ENCODE results near the gene CYP27C1.
A peak's percentile ranks its signal among the peaks of the same experiment; 100 is the strongest.

CYP27C1 gene

DNA sequence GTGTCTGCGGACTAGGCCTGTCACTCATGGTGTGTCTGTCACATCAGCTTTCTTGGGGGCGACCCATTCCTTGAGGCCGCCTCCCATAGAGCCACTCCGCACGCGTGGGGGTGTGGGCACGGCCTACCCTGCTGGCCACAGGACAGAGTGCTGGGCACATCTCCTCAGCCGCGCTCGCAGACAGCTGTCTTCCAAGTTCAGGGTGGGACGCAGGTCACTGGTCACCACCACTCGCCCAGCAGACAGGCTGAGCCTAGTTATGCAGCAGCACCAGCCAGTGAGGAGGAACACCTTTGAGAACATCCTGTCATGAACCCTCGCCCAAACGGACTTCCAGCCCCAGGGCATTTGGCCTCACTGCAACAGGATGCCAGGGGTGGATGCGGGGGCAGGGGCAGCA lies 82.4 kb downstream of the CYP27C1 start:
- H4K91ac ChIP-seq (ENCODE audit: low read length) = no peak overlapping the region
- H3K14ac ChIP-seq (ENCODE audit: low read length in 2 of 2) = no peak overlapping the region
- H2BK15ac ChIP-seq (ENCODE audit: low read depth, poor library complexity, severe bottlenecking) = no peak overlapping the region
- no peak overlapping the region for H3K4ac ChIP-seq (ENCODE audit: low read depth in 1 of 2, low read length in 2 of 2)
- H3K4me1 ChIP-seq (ENCODE audit: control insufficient read depth, insufficient read depth, low read depth, low read length) = no peaks in the 10 kb centered on the region
- no peaks in the 10 kb centered on the region for H3K79me1 ChIP-seq (replicated peaks; ENCODE audit: low read length, poor library complexity, severe bottlenecking)
- no peak overlapping the region for H2BK5ac ChIP-seq (ENCODE audit: low read depth, low read length, poor library complexity, severe bottlenecking)
- H3K4me3 ChIP-seq (ENCODE audit: insufficient read depth in 1 of 2, low read depth in 1 of 2, low read length in 2 of 2) = no peak overlapping the region
- H3K9ac ChIP-seq (ENCODE audit: low read length) = no peak overlapping the region
- H2BK12ac ChIP-seq (ENCODE audit: low read length in 2 of 2) = no peak overlapping the region
- 89% methylated on average over 15 of the region's 15 CpGs for WGBS
- no peak overlapping the region for H3K18ac ChIP-seq (ENCODE audit: low read depth in 1 of 2, low read length in 2 of 2)
- H3K27me3 ChIP-seq (ENCODE audit: control insufficient read depth in 1 of 2, insufficient read depth in 1 of 2, low read length in 2 of 2) = no peaks in the 10 kb centered on the region
- H3K36me3 ChIP-seq (ENCODE audit: control insufficient read depth in 1 of 2, insufficient read depth in 2 of 2, low read depth in 1 of 2, low read length in 2 of 2) = no peaks in the 10 kb centered on the region
- H3K23ac ChIP-seq (ENCODE audit: low read length in 2 of 2) = no peak overlapping the region
- no peak overlapping the region for H3K27ac ChIP-seq (ENCODE audit: low read length, poor library complexity, severe bottlenecking)
- no peak overlapping the region for H2AFZ ChIP-seq (ENCODE audit: low read depth, low read length)
- no peak overlapping the region for H3K4me2 ChIP-seq (ENCODE audit: low read length, poor library complexity, severe bottlenecking)
- H4K8ac ChIP-seq (ENCODE audit: low read length) = no peak overlapping the region
- H2BK120ac ChIP-seq (ENCODE audit: low read depth, low read length) = no peak overlapping the region
- no peak overlapping the region for H2AK5ac ChIP-seq (ENCODE audit: low read length, severe bottlenecking)
- no peak for DNase-seq
- peaks cover 3% of the 10 kb centered on the region for H3K9me3 ChIP-seq (ENCODE audit: control insufficient read depth, low read length)

GRCh38 chr2:127137225-127137624 lies 82.9 kb downstream of the CYP27C1 start:
- no peak overlapping the region for H4K91ac ChIP-seq (ENCODE audit: low read length)
- H3K4me3 ChIP-seq (ENCODE audit: insufficient read depth in 1 of 2, low read depth in 1 of 2, low read length in 2 of 2) = no peak overlapping the region
- no peaks in the 10 kb centered on the region for H3K36me3 ChIP-seq (ENCODE audit: control insufficient read depth in 1 of 2, insufficient read depth in 2 of 2, low read depth in 1 of 2, low read length in 2 of 2)
- no peak overlapping the region for H2BK120ac ChIP-seq (ENCODE audit: low read depth, low read length)
- peaks cover 3% of the 10 kb centered on the region for H3K9me3 ChIP-seq (ENCODE audit: control insufficient read depth, low read length)
- no peak overlapping the region for H2BK15ac ChIP-seq (ENCODE audit: low read depth, poor library complexity, severe bottlenecking)
- H3K9ac ChIP-seq (ENCODE audit: low read length) = no peak overlapping the region
- no peaks in the 10 kb centered on the region for H3K27me3 ChIP-seq (ENCODE audit: control insufficient read depth in 1 of 2, insufficient read depth in 1 of 2, low read length in 2 of 2)
- 93% methylated on average over 12 of the region's 12 CpGs for WGBS
- H3K27ac ChIP-seq (ENCODE audit: low read length, poor library complexity, severe bottlenecking) = no peak overlapping the region
- no peaks in the 10 kb centered on the region for H3K4me1 ChIP-seq (ENCODE audit: control insufficient read depth, insufficient read depth, low read depth, low read length)
- no peak overlapping the region for H4K8ac ChIP-seq (ENCODE audit: low read length)
- no peak overlapping the region for H3K18ac ChIP-seq (ENCODE audit: low read depth in 1 of 2, low read length in 2 of 2)
- H3K4ac ChIP-seq (ENCODE audit: low read depth in 1 of 2, low read length in 2 of 2) = no peak overlapping the region
- H2BK12ac ChIP-seq (ENCODE audit: low read length in 2 of 2) = no peak overlapping the region
- H3K14ac ChIP-seq (ENCODE audit: low read length in 2 of 2) = no peak overlapping the region
- H3K4me2 ChIP-seq (ENCODE audit: low read length, poor library complexity, severe bottlenecking) = no peak overlapping the region
- DNase-seq = no peak
- H3K23ac ChIP-seq (ENCODE audit: low read length in 2 of 2) = no peak overlapping the region
- H2BK5ac ChIP-seq (ENCODE audit: low read depth, low read length, poor library complexity, severe bottlenecking) = no peak overlapping the region
- no peaks in the 10 kb centered on the region for H3K79me1 ChIP-seq (replicated peaks; ENCODE audit: low read length, poor library complexity, severe bottlenecking)
- no peak overlapping the region for H2AFZ ChIP-seq (ENCODE audit: low read depth, low read length)
- H2AK5ac ChIP-seq (ENCODE audit: low read length, severe bottlenecking) = no peak overlapping the region

- 88% methylated on average over 11 of the region's 15 CpGs for WGBS
- H4K8ac ChIP-seq (ENCODE audit: low read length) = no peak overlapping the region
- no peak for DNase-seq
- H2BK12ac ChIP-seq (ENCODE audit: low read length in 2 of 2) = no peak overlapping the region
- no peak overlapping the region for H2AK5ac ChIP-seq (ENCODE audit: low read length, severe bottlenecking)
- H3K9ac ChIP-seq (ENCODE audit: low read length) = no peak overlapping the region
- H3K4me3 ChIP-seq (ENCODE audit: insufficient read depth in 1 of 2, low read depth in 1 of 2, low read length in 2 of 2) = no peak overlapping the region
- H3K79me1 ChIP-seq (replicated peaks; ENCODE audit: low read length, poor library complexity, severe bottlenecking) = no peaks in the 10 kb centered on the region
- H3K4me2 ChIP-seq (ENCODE audit: low read length, poor library complexity, severe bottlenecking) = no peak overlapping the region
- no peak overlapping the region for H3K4ac ChIP-seq (ENCODE audit: low read depth in 1 of 2, low read length in 2 of 2)
- no peak overlapping the region for H2BK120ac ChIP-seq (ENCODE audit: low read depth, low read length)
- no peak overlapping the region for H4K91ac ChIP-seq (ENCODE audit: low read length)
- H3K36me3 ChIP-seq (ENCODE audit: control insufficient read depth in 1 of 2, insufficient read depth in 2 of 2, low read depth in 1 of 2, low read length in 2 of 2) = no peaks in the 10 kb centered on the region
- H3K9me3 ChIP-seq (ENCODE audit: control insufficient read depth, low read length) = peaks cover 3% of the 10 kb centered on the region
- no peak overlapping the region for H2BK15ac ChIP-seq (ENCODE audit: low read depth, poor library complexity, severe bottlenecking)
- H3K14ac ChIP-seq (ENCODE audit: low read length in 2 of 2) = no peak overlapping the region
- H3K23ac ChIP-seq (ENCODE audit: low read length in 2 of 2) = peak overlapping the region in 1 of 2 experiments; percentile 25
- H2AFZ ChIP-seq (ENCODE audit: low read depth, low read length) = no peak overlapping the region
- H3K18ac ChIP-seq (ENCODE audit: low read depth in 1 of 2, low read length in 2 of 2) = no peak overlapping the region
- no peak overlapping the region for H2BK5ac ChIP-seq (ENCODE audit: low read depth, low read length, poor library complexity, severe bottlenecking)
- H3K4me1 ChIP-seq (ENCODE audit: control insufficient read depth, insufficient read depth, low read depth, low read length) = no peaks in the 10 kb centered on the region
- H3K27me3 ChIP-seq (ENCODE audit: control insufficient read depth in 1 of 2, insufficient read depth in 1 of 2, low read length in 2 of 2) = no peaks in the 10 kb centered on the region
- no peak overlapping the region for H3K27ac ChIP-seq (ENCODE audit: low read length, poor library complexity, severe bottlenecking)
These were observed 85.0 kb downstream of the CYP27C1 start for GRCh38 chr2:127134833-127135830.

- H3K4me2 ChIP-seq (ENCODE audit: low read length, poor library complexity, severe bottlenecking) = no peak overlapping the region
- no peak overlapping the region for H3K14ac ChIP-seq (ENCODE audit: low read length in 2 of 2)
- no peak overlapping the region for H2AFZ ChIP-seq (ENCODE audit: low read depth, low read length)
- no peak overlapping the region for H2AK5ac ChIP-seq (ENCODE audit: low read length, severe bottlenecking)
- no peak overlapping the region for H2BK5ac ChIP-seq (ENCODE audit: low read depth, low read length, poor library complexity, severe bottlenecking)
- no peaks in the 10 kb centered on the region for H3K4me1 ChIP-seq (ENCODE audit: control insufficient read depth, insufficient read depth, low read depth, low read length)
- no peak for DNase-seq
- no peak overlapping the region for H3K27ac ChIP-seq (ENCODE audit: low read length, poor library complexity, severe bottlenecking)
- no peak overlapping the region for H3K4ac ChIP-seq (ENCODE audit: low read depth in 1 of 2, low read length in 2 of 2)
- H2BK120ac ChIP-seq (ENCODE audit: low read depth, low read length) = no peak overlapping the region
- H3K36me3 ChIP-seq (ENCODE audit: control insufficient read depth in 1 of 2, insufficient read depth in 2 of 2, low read depth in 1 of 2, low read length in 2 of 2) = no peaks in the 10 kb centered on the region
- H3K27me3 ChIP-seq (ENCODE audit: control insufficient read depth in 1 of 2, insufficient read depth in 1 of 2, low read length in 2 of 2) = no peaks in the 10 kb centered on the region
- no peak overlapping the region for H4K8ac ChIP-seq (ENCODE audit: low read length)
- H3K4me3 ChIP-seq (ENCODE audit: insufficient read depth in 1 of 2, low read depth in 1 of 2, low read length in 2 of 2) = no peak overlapping the region
- H3K9ac ChIP-seq (ENCODE audit: low read length) = no peak overlapping the region
- no peak overlapping the region for H2BK12ac ChIP-seq (ENCODE audit: low read length in 2 of 2)
- no peaks in the 10 kb centered on the region for H3K79me1 ChIP-seq (replicated peaks; ENCODE audit: low read length, poor library complexity, severe bottlenecking)
- 64% methylated on average over 4 of the region's 4 CpGs for WGBS
- H2BK15ac ChIP-seq (ENCODE audit: low read depth, poor library complexity, severe bottlenecking) = no peak overlapping the region
- H4K91ac ChIP-seq (ENCODE audit: low read length) = no peak overlapping the region
- no peak overlapping the region for H3K18ac ChIP-seq (ENCODE audit: low read depth in 1 of 2, low read length in 2 of 2)
- peaks cover 3% of the 10 kb centered on the region for H3K9me3 ChIP-seq (ENCODE audit: control insufficient read depth, low read length)
- H3K23ac ChIP-seq (ENCODE audit: low read length in 2 of 2) = no peak overlapping the region
These were observed 85.9 kb downstream of the CYP27C1 start for GRCh38 chr2:127134235-127134634.

Measured in mesenchymal stem cell (in vitro differentiated cells and primary cell).